ENCODE data around the gene KLHL29.

Gene KLHL29

GRCh38 chr2:23478933-23479683 lies 94.1 kb downstream of the KLHL29 start:
- DNase-seq: no peak

GRCh38 chr2:23480957-23481797 lies 96.2 kb downstream of the KLHL29 start:
- no peak for DNase-seq

- DNase-seq: no peak
Observed at GRCh38 chr2:23482188-23482587, 97.2 kb downstream of the KLHL29 start.

GRCh38 chr2:23482607-23483006 lies 97.6 kb downstream of the KLHL29 start:
- DNase-seq: no peak

- no peak for DNase-seq
Observed at GRCh38 chr2:23483791-23484190, 98.8 kb downstream of the KLHL29 start.

- no peak for DNase-seq
Observed at GRCh38 chr2:23484275-23484674, 99.3 kb downstream of the KLHL29 start.

- no peak for DNase-seq
Observed at GRCh38 chr2:23484767-23485166, 99.8 kb downstream of the KLHL29 start.

- no peak for DNase-seq
Observed at GRCh38 chr2:23485261-23485660, 100.3 kb downstream of the KLHL29 start.

GRCh38 chr2:23485841-23486683 lies 101.1 kb downstream of the KLHL29 start:
- no peak for DNase-seq

GRCh38 chr2:23486684-23487075 lies 101.7 kb downstream of the KLHL29 start:
- no peak for DNase-seq

- no peak for DNase-seq
Observed at GRCh38 chr2:23487735-23488492, 102.9 kb downstream of the KLHL29 start.

- DNase-seq: no peak
Observed at GRCh38 chr2:23488584-23488983, 103.6 kb downstream of the KLHL29 start.

GRCh38 chr2:23489471-23490322 lies 104.7 kb downstream of the KLHL29 start:
- DNase-seq: peak in 1 of 5 experiments; percentile 40

- no peak for DNase-seq
Observed at GRCh38 chr2:23491591-23492336, 106.8 kb downstream of the KLHL29 start.

GRCh38 chr2:23492337-23492675 lies 107.3 kb downstream of the KLHL29 start:
- DNase-seq: no peak

GRCh38 chr2:23492921-23493320 lies 107.9 kb downstream of the KLHL29 start:
- no peak for DNase-seq

- DNase-seq: no peak
Observed at GRCh38 chr2:23493846-23494245, 108.9 kb downstream of the KLHL29 start.

- no peak for DNase-seq
Observed at GRCh38 chr2:23494286-23494685, 109.3 kb downstream of the KLHL29 start.

GRCh38 chr2:23495661-23496114 lies 110.7 kb downstream of the KLHL29 start:
- DNase-seq: no peak

GRCh38 chr2:23496456-23496855 lies 111.5 kb downstream of the KLHL29 start:
- no peak for DNase-seq

- DNase-seq: peak in 1 of 5 experiments; percentile 46
Observed at GRCh38 chr2:23497063-23497462, 112.1 kb downstream of the KLHL29 start.
